Progenitor cell of endocrine pancreas (in vitro differentiated cells): ENCODE results near the gene CACNG6. TPM values are rescaled to one million over a fixed set of nuclear protein-coding genes. Genes with fewer than 3 reads are reported as not detected.
A peak's percentile ranks its signal among the peaks of the same experiment; 100 is the strongest.

Experiments
- DNase-seq: peaks from one replicate; pipeline ENCODE4 v3.0.0; 2021; ENCODE audit warnings: low spot score; ENCODE audit not compliant: unreplicated experiment
- H3K27ac Mint-ChIP-seq: 2 replicates; pipeline ENCODE4 v1.8.0; 2021; ENCODE audit warnings: mild to moderate bottlenecking, moderate library complexity, mixed read lengths
- H3K27me3 Mint-ChIP-seq: 2 replicates; pipeline ENCODE4 v1.8.0; 2021; ENCODE audit warnings: mixed read lengths
- H3K36me3 Mint-ChIP-seq: 2 replicates; pipeline ENCODE4 v1.8.0; 2022; ENCODE audit warnings: mixed read lengths; ENCODE audit not compliant: insufficient read depth
- H3K4me1 Mint-ChIP-seq: 2 replicates; pipeline ENCODE4 v1.8.0; 2021; ENCODE audit warnings: low read depth, mixed read lengths
- H3K4me3 Mint-ChIP-seq: 2 replicates; pipeline ENCODE4 v1.8.0; 2021; ENCODE audit warnings: low read depth, mild to moderate bottlenecking, moderate library complexity, mixed read lengths
- H3K9me3 Mint-ChIP-seq: 2 replicates; pipeline ENCODE4 v1.8.0; 2021; ENCODE audit warnings: low read depth, mixed read lengths
- total RNA-seq: library from RNA; stranded (reverse); gene quantifications from 2 replicates; pipeline ENCODE4 v1.2.1, GENCODE V29; 2021
- TF ChIP-seq, protein P1 (sequence below): fragments of 200-600 bp; sonication (generic); IDR thresholded peaks from one replicate; pipeline ENCODE4 v1.5.0; 2021; ENCODE audit warnings: antibody characterized with exemption, mild to moderate bottlenecking; ENCODE audit not compliant: unreplicated experiment

CACNG6 gene
- total RNA-seq, 1 donor from 2014 or later = 7.6 TPM

DNA sequence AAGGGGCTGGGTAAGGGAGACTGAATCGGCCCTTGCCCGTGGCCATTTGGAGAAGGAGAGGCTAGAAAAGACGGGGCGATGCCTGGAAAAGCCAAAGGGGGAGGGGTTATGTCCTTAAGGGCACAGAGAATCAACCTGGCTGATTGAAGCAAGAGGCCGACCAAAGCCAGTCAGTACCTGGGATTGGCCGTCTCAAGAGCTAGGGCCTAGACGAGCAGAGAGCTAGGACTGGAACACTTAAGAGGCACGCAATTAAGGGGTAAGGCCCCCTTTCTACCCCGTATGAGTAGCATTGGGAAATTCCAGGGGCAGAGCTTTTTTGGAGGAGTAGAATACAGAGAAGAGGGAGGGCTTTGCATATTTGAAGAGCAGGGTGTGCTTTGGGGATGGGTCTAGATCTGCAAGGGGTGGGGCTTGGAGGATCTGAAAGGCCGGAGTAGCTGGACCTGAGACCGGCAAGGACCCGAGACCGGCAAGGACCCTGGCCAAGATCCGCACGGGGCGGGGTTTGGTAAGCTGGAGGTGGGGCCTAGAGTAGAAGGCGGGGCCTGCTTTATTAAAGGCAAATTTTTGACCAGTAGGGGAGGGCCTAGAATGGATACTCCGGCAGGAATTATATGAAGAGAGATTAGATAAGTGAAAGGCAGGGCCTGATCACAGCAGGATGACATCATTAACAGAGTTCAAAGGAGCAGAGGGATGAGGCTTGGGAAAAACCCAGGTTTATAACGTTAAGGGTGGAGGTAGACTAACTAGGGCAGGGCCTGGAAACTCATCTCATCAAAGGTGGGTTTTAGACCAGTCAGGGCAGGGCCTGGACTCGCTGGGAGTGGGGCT lies 10.7 kb upstream of the CACNG6 start:
- peaks cover 48% of the 10 kb centered on the region for H3K27me3 Mint-ChIP-seq
- H3K4me3 Mint-ChIP-seq = peak overlapping the region; percentile 79
- peak overlapping the region; percentile 80 for H3K27ac Mint-ChIP-seq
- TF ChIP-seq, protein P1, sequence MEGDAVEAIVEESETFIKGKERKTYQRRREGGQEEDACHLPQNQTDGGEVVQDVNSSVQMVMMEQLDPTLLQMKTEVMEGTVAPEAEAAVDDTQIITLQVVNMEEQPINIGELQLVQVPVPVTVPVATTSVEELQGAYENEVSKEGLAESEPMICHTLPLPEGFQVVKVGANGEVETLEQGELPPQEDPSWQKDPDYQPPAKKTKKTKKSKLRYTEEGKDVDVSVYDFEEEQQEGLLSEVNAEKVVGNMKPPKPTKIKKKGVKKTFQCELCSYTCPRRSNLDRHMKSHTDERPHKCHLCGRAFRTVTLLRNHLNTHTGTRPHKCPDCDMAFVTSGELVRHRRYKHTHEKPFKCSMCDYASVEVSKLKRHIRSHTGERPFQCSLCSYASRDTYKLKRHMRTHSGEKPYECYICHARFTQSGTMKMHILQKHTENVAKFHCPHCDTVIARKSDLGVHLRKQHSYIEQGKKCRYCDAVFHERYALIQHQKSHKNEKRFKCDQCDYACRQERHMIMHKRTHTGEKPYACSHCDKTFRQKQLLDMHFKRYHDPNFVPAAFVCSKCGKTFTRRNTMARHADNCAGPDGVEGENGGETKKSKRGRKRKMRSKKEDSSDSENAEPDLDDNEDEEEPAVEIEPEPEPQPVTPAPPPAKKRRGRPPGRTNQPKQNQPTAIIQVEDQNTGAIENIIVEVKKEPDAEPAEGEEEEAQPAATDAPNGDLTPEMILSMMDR = no peak
- no peaks in the 10 kb centered on the region for H3K36me3 Mint-ChIP-seq
- H3K9me3 Mint-ChIP-seq = peaks cover 3% of the 10 kb centered on the region
- no peak for DNase-seq
- H3K4me1 Mint-ChIP-seq = peaks cover 12% of the 10 kb centered on the region

DNA sequence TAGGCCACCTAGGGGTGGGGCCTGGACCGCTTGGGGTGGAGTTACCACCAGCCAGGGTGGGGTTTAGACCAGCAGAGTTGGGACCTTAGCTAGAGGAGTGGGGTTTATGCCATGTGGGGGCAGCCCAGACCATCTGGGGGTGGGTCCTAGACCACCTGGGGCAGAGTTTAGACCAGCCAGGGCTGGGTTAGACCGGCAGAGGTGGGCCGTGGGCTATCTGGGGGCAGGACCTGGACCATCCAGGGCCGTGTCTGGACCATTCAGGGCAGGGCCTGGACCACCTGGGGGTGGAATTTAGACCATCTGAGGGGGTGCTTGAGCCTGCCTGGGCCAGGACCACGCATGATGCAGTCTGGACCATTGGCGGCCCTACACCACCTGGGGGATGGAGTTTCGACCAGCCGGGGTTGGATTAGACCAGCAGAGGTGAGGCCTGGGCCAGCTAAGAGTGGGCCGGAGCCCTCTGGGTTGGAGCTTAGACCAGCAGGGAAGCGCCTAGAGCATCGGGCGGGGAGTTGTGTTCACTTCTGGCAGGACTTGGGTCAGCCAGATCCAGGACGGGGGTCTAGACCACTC lies 10.0 kb upstream of the CACNG6 start:
- peak overlapping the region; percentile 49 for H3K4me3 Mint-ChIP-seq
- H3K27ac Mint-ChIP-seq = no peak overlapping the region
- peaks cover 43% of the 10 kb centered on the region for H3K27me3 Mint-ChIP-seq
- H3K9me3 Mint-ChIP-seq = peaks cover 3% of the 10 kb centered on the region
- H3K4me1 Mint-ChIP-seq = peaks cover 12% of the 10 kb centered on the region
- TF ChIP-seq, protein P1 = no peak
- no peak for DNase-seq
- no peaks in the 10 kb centered on the region for H3K36me3 Mint-ChIP-seq

DNA sequence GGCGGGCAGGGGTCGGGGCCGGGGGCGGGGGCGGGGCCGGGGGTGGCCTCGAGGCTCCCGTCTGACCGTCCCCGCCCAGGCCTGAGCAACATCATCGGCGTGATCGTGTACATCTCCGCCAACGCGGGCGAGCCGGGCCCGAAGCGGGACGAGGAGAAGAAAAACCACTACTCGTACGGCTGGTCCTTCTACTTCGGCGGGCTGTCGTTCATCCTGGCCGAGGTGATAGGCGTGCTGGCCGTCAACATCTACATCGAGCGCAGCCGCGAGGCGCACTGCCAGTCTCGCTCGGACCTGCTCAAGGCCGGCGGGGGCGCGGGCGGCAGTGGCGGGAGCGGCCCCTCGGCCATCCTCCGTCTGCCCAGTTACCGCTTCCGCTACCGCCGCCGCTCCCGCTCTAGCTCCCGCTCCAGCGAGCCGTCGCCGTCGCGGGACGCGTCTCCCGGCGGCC lies 9.4 kb upstream of the CACNG6 start:
- H3K36me3 Mint-ChIP-seq = no peaks in the 10 kb centered on the region
- no peak overlapping the region for H3K4me3 Mint-ChIP-seq
- peak; percentile 24 for DNase-seq
- peaks cover 3% of the 10 kb centered on the region for H3K9me3 Mint-ChIP-seq
- peaks cover 39% of the 10 kb centered on the region for H3K27me3 Mint-ChIP-seq
- H3K4me1 Mint-ChIP-seq = peaks cover 12% of the 10 kb centered on the region
- TF ChIP-seq, protein P1 = no peak
- H3K27ac Mint-ChIP-seq = no peak overlapping the region

GRCh38 chr19:53982611-53983010 lies 8.8 kb upstream of the CACNG6 start:
- Mint-ChIP-seq H3K27me3 (peaks cover 36% of the 10 kb centered on the region), H3K4me3 (no peak overlapping the region), H3K4me1 (peaks cover 11% of the 10 kb centered on the region), H3K27ac (no peak overlapping the region), H3K9me3 (peaks cover 3% of the 10 kb centered on the region), H3K36me3 (no peaks in the 10 kb centered on the region)
- TF ChIP-seq, protein P1 = no peak
- peak; percentile 21 for DNase-seq

GRCh38 chr19:53983457-53984289 lies 7.8 kb upstream of the CACNG6 start:
- no peak overlapping the region for H3K27ac Mint-ChIP-seq
- no peak for DNase-seq
- H3K4me1 Mint-ChIP-seq = peaks cover 11% of the 10 kb centered on the region
- H3K9me3 Mint-ChIP-seq = peaks cover 3% of the 10 kb centered on the region
- H3K4me3 Mint-ChIP-seq = no peak overlapping the region
- TF ChIP-seq, protein P1 = no peak
- peaks cover 30% of the 10 kb centered on the region for H3K27me3 Mint-ChIP-seq
- H3K36me3 Mint-ChIP-seq = no peaks in the 10 kb centered on the region
